Measurements from ENCODE around the gene FAM131C.
A peak's percentile ranks its signal among the peaks of the same experiment; 100 is the strongest.

FAM131C gene

DNA sequence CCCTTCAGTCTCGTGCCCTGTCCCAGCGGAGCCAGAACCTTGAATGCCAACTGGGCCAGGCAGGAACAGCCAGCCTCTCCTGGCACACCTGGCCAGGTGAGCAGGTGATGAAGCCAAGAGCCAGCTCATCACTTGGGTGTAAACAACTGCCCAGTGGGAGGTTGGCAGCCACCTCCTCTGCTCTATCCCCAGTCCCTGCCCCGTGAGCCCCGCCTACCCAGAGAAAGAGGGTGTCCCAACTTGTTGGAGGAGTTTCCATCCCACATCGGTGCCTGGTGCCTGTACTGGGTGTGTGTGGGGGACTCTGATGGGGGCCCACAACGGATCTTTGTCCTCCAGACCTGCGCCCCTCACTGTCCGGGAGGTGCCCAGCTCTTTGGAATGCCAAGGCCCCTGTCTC is 17.8 kb upstream of the FAM131C start:
- Histone ChIP-seq H3K4me1 (ENCODE audit: control insufficient read depth in 2 of 2, insufficient read depth in 1 of 2, low read depth in 1 of 2, low read length in 2 of 2) (peaks cover 4 to 14% of the 10 kb centered on the region in 2 donors), H3K27me3 (ENCODE audit: control insufficient read depth in 3 of 3, insufficient read depth in 3 of 3, low read depth in 1 of 3, low read length in 3 of 3) (peaks cover 0 to 29% (median 0%) of the 10 kb centered on the region in 3 experiments), H2BK15ac (ENCODE audit: low read length) (peak overlapping the region; percentile 80), H3K79me1 (ENCODE audit: low read depth, low read length) (no peaks in the 10 kb centered on the region), H3K27ac (replicated peaks; ENCODE audit: low read length) (no peak overlapping the region), H3K18ac (ENCODE audit: low read length) (no peak overlapping the region), H3K4me2 (ENCODE audit: insufficient read depth, low read length, poor library complexity, severe bottlenecking) (no peak overlapping the region), H3K23ac (ENCODE audit: low read depth, low read length, poor library complexity) (no peak overlapping the region), H2BK120ac (ENCODE audit: low read depth, low read length) (no peak overlapping the region), H3K9me3 (replicated peaks in 1 of 2; ENCODE audit: control insufficient read depth in 2 of 2, insufficient read depth in 1 of 2, low read depth in 1 of 2, low read length in 2 of 2) (no peaks in the 10 kb centered on the region), H2AK5ac (ENCODE audit: low read depth, low read length) (no peak overlapping the region), H4K91ac (ENCODE audit: low read depth, low read length, poor library complexity) (no peak overlapping the region), H3K4me3 (ENCODE audit: low read length in 2 of 2) (no peak overlapping the region), H3K36me3 (replicated peaks in 1 of 2; ENCODE audit: control insufficient read depth in 2 of 2, insufficient read depth in 2 of 2, low read length in 2 of 2) (no peaks in the 10 kb centered on the region), H2AFZ (ENCODE audit: low read length) (no peak overlapping the region), H4K8ac (ENCODE audit: low read depth, low read length) (no peak overlapping the region), H3K14ac (ENCODE audit: low read length) (no peak overlapping the region), H2BK5ac (ENCODE audit: low read length) (no peak overlapping the region), H3K9ac (ENCODE audit: low read depth, low read length, poor library complexity) (no peak overlapping the region), H2BK12ac (ENCODE audit: low read length) (no peak overlapping the region), H3K4ac (ENCODE audit: low read length) (no peak overlapping the region)
- WGBS, 2 donors (ENCODE audit: extremely low coverage in 2 of 2, insufficient read length in 2 of 2, insufficient replicate concordance in 1 of 2): no CpG with 5 or more reads among the region's 8 CpGs
- DNase-seq (ENCODE audit: low spot score): no peak

DNA sequence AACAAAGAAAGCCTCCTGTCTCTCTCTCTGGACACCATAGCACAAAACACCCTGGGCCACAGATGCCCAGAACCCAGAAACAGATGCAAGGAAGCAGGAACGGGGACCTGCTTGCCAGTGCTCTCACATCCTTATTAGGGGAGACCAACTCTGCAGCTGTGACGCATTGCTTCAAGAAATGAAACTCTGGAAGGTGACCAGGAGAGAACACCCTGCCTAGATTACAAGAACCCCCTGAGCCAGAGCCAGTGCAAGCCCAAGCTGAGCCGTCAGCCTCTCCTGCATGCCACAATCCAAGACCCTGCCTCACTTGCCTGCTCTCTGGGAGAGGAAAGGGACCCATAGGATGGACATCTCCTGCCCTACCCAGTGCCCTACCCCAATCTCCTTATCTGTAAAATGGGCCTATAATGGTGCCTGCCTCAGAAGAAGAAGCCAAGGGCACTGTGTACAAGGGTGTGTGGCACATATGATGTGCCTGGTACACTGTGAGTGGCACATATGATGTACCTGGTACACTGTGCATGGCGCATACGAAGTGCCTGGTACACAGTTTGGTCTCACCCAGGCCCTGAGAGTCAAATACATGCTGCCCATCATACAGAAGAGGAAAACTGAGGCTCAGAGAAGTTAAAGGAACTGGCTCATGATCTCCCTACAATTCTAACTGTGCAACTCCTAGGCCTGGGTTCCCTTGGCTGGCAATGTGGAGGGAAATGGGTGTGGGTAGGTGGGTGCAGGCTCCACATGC is 16.8 kb upstream of the FAM131C start:
- peaks cover 4 to 14% of the 10 kb centered on the region in 2 donors for H3K4me1 ChIP-seq (ENCODE audit: control insufficient read depth in 2 of 2, insufficient read depth in 1 of 2, low read depth in 1 of 2, low read length in 2 of 2)
- H3K9me3 ChIP-seq (replicated peaks in 1 of 2; ENCODE audit: control insufficient read depth in 2 of 2, insufficient read depth in 1 of 2, low read depth in 1 of 2, low read length in 2 of 2): no peaks in the 10 kb centered on the region
- peak overlapping the region; percentile 60 for H2AK5ac ChIP-seq (ENCODE audit: low read depth, low read length)
- no peak overlapping the region for H3K9ac ChIP-seq (ENCODE audit: low read depth, low read length, poor library complexity)
- H3K4me2 ChIP-seq (ENCODE audit: insufficient read depth, low read length, poor library complexity, severe bottlenecking): no peak overlapping the region
- H3K79me1 ChIP-seq (ENCODE audit: low read depth, low read length): no peaks in the 10 kb centered on the region
- no peak overlapping the region for H2BK12ac ChIP-seq (ENCODE audit: low read length)
- H3K36me3 ChIP-seq (replicated peaks in 1 of 2; ENCODE audit: control insufficient read depth in 2 of 2, insufficient read depth in 2 of 2, low read length in 2 of 2): no peaks in the 10 kb centered on the region
- no peak overlapping the region for H4K91ac ChIP-seq (ENCODE audit: low read depth, low read length, poor library complexity)
- no peak overlapping the region for H2BK5ac ChIP-seq (ENCODE audit: low read length)
- H2BK15ac ChIP-seq (ENCODE audit: low read length): peak overlapping the region; percentile 80
- no peak for DNase-seq (ENCODE audit: low spot score)
- H3K4me3 ChIP-seq (ENCODE audit: low read length in 2 of 2): no peak overlapping the region
- no peak overlapping the region for H3K4ac ChIP-seq (ENCODE audit: low read length)
- H3K18ac ChIP-seq (ENCODE audit: low read length): no peak overlapping the region
- H2AFZ ChIP-seq (ENCODE audit: low read length): no peak overlapping the region
- no peak overlapping the region for H2BK120ac ChIP-seq (ENCODE audit: low read depth, low read length)
- no peak overlapping the region for H3K14ac ChIP-seq (ENCODE audit: low read length)
- peaks cover 0 to 25% (median 0%) of the 10 kb centered on the region in 3 experiments for H3K27me3 ChIP-seq (ENCODE audit: control insufficient read depth in 3 of 3, insufficient read depth in 3 of 3, low read depth in 1 of 3, low read length in 3 of 3)
- H3K23ac ChIP-seq (ENCODE audit: low read depth, low read length, poor library complexity): no peak overlapping the region
- no CpG with 5 or more reads among the region's 5 CpGs for WGBS, 2 donors (ENCODE audit: extremely low coverage in 2 of 2, insufficient read length in 2 of 2, insufficient replicate concordance in 1 of 2)
- no peak overlapping the region for H3K27ac ChIP-seq (replicated peaks; ENCODE audit: low read length)
- H4K8ac ChIP-seq (ENCODE audit: low read depth, low read length): no peak overlapping the region

GRCh38 chr1:16088996-16089395 is 15.5 kb upstream of the FAM131C start:
- H3K4me2 ChIP-seq (ENCODE audit: insufficient read depth, low read length, poor library complexity, severe bottlenecking): no peak overlapping the region
- H3K79me1 ChIP-seq (ENCODE audit: low read depth, low read length): no peaks in the 10 kb centered on the region
- peak overlapping the region; percentile 56 for H2BK120ac ChIP-seq (ENCODE audit: low read depth, low read length)
- no peak overlapping the region for H3K27ac ChIP-seq (replicated peaks; ENCODE audit: low read length)
- no peak overlapping the region for H3K9ac ChIP-seq (ENCODE audit: low read depth, low read length, poor library complexity)
- peak overlapping the region; percentile 99 for H2BK12ac ChIP-seq (ENCODE audit: low read length)
- peaks cover 0 to 23% (median 0%) of the 10 kb centered on the region in 3 experiments for H3K27me3 ChIP-seq (ENCODE audit: control insufficient read depth in 3 of 3, insufficient read depth in 3 of 3, low read depth in 1 of 3, low read length in 3 of 3)
- H2AK5ac ChIP-seq (ENCODE audit: low read depth, low read length): peak overlapping the region; percentile 99
- no peaks in the 10 kb centered on the region for H3K36me3 ChIP-seq (replicated peaks in 1 of 2; ENCODE audit: control insufficient read depth in 2 of 2, insufficient read depth in 2 of 2, low read length in 2 of 2)
- H3K4ac ChIP-seq (ENCODE audit: low read length): peak overlapping the region; percentile 44
- peak overlapping the region; percentile 92 for H3K18ac ChIP-seq (ENCODE audit: low read length)
- H4K91ac ChIP-seq (ENCODE audit: low read depth, low read length, poor library complexity): no peak overlapping the region
- H2AFZ ChIP-seq (ENCODE audit: low read length): peak overlapping the region; percentile 29
- H3K4me3 ChIP-seq (ENCODE audit: low read length in 2 of 2): no peak overlapping the region
- H3K23ac ChIP-seq (ENCODE audit: low read depth, low read length, poor library complexity): peak overlapping the region; percentile 77
- peak overlapping the region; percentile 84 for H3K14ac ChIP-seq (ENCODE audit: low read length)
- H3K4me1 ChIP-seq (ENCODE audit: control insufficient read depth in 2 of 2, insufficient read depth in 1 of 2, low read depth in 1 of 2, low read length in 2 of 2): peaks cover 4 to 13% of the 10 kb centered on the region in 2 donors
- peak overlapping the region; percentile 85 for H2BK5ac ChIP-seq (ENCODE audit: low read length)
- no peaks in the 10 kb centered on the region for H3K9me3 ChIP-seq (replicated peaks in 1 of 2; ENCODE audit: control insufficient read depth in 2 of 2, insufficient read depth in 1 of 2, low read depth in 1 of 2, low read length in 2 of 2)
- no peak overlapping the region for H4K8ac ChIP-seq (ENCODE audit: low read depth, low read length)
- WGBS, 2 donors (ENCODE audit: extremely low coverage in 2 of 2, insufficient read length in 2 of 2, insufficient replicate concordance in 1 of 2): no CpG with 5 or more reads among the region's 9 CpGs
- H2BK15ac ChIP-seq (ENCODE audit: low read length): peak overlapping the region; percentile 90
- DNase-seq (ENCODE audit: low spot score): no peak

DNA sequence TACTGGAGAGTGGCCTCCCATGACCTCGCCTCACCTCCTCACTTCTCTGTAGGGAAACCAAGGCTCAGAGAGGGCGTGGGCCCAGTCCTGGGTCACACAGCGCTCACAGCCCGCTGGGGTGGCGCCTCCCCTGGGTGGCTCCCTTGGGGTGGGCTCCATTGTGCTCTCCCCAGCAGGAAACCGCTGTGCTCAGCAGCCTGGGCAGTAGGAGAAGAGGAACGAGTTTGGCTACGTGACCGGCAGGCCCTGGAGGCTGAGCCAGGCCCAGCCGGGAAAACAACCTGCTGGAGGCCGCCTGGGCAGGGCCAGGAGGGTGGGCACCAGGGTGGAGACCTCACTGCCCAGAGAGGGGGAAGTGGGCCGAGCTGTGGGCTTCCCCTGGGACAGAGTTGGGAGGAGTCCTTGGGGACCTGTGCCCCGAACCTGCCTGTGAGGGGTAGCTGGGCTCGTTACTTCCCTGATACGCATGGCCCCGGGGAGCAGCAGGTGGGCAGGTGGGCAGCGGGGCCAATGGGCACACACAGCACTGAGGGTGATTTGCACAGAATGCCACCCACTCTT is 15.0 kb upstream of the FAM131C start:
- Histone ChIP-seq H3K23ac (ENCODE audit: low read depth, low read length, poor library complexity) (peak overlapping the region; percentile 68), H3K18ac (ENCODE audit: low read length) (peak overlapping the region; percentile 92), H2BK12ac (ENCODE audit: low read length) (peak overlapping the region; percentile 99), H3K79me1 (ENCODE audit: low read depth, low read length) (no peaks in the 10 kb centered on the region), H3K27me3 (ENCODE audit: control insufficient read depth in 3 of 3, insufficient read depth in 3 of 3, low read depth in 1 of 3, low read length in 3 of 3) (peaks cover 0 to 23% (median 0%) of the 10 kb centered on the region in 3 experiments), H2BK15ac (ENCODE audit: low read length) (peak overlapping the region; percentile 90), H3K27ac (replicated peaks; ENCODE audit: low read length) (no peak overlapping the region), H4K8ac (ENCODE audit: low read depth, low read length) (no peak overlapping the region), H2BK120ac (ENCODE audit: low read depth, low read length) (peak overlapping the region; percentile 56), H3K36me3 (replicated peaks in 1 of 2; ENCODE audit: control insufficient read depth in 2 of 2, insufficient read depth in 2 of 2, low read length in 2 of 2) (no peaks in the 10 kb centered on the region), H3K4me3 (ENCODE audit: low read length in 2 of 2) (no peak overlapping the region), H3K14ac (ENCODE audit: low read length) (peak overlapping the region; percentile 84), H3K9me3 (replicated peaks in 1 of 2; ENCODE audit: control insufficient read depth in 2 of 2, insufficient read depth in 1 of 2, low read depth in 1 of 2, low read length in 2 of 2) (no peaks in the 10 kb centered on the region), H3K4ac (ENCODE audit: low read length) (no peak overlapping the region), H2AK5ac (ENCODE audit: low read depth, low read length) (peak overlapping the region; percentile 99), H3K4me1 (ENCODE audit: control insufficient read depth in 2 of 2, insufficient read depth in 1 of 2, low read depth in 1 of 2, low read length in 2 of 2) (peaks cover 0 to 8% of the 10 kb centered on the region in 2 donors), H2BK5ac (ENCODE audit: low read length) (peak overlapping the region; percentile 85), H3K9ac (ENCODE audit: low read depth, low read length, poor library complexity) (peak overlapping the region; percentile 36), H4K91ac (ENCODE audit: low read depth, low read length, poor library complexity) (no peak overlapping the region), H2AFZ (ENCODE audit: low read length) (no peak overlapping the region), H3K4me2 (ENCODE audit: insufficient read depth, low read length, poor library complexity, severe bottlenecking) (no peak overlapping the region)
- no peak for DNase-seq (ENCODE audit: low spot score)
- no CpG with 5 or more reads among the region's 17 CpGs for WGBS, 2 donors (ENCODE audit: extremely low coverage in 2 of 2, insufficient read length in 2 of 2, insufficient replicate concordance in 1 of 2)

Measured in neuronal stem cell (in vitro differentiated cells).